ENCODE data around the gene DGKK.

DGKK gene

GRCh38 chrX:50431623-50432022, 39.0 kb downstream of the DGKK start:
- H4K20me1 ChIP-seq (ENCODE audit: insufficient read depth, low read length), result no peaks in the 10 kb centered on the region
- TF ChIP-seq, protein P1, sequence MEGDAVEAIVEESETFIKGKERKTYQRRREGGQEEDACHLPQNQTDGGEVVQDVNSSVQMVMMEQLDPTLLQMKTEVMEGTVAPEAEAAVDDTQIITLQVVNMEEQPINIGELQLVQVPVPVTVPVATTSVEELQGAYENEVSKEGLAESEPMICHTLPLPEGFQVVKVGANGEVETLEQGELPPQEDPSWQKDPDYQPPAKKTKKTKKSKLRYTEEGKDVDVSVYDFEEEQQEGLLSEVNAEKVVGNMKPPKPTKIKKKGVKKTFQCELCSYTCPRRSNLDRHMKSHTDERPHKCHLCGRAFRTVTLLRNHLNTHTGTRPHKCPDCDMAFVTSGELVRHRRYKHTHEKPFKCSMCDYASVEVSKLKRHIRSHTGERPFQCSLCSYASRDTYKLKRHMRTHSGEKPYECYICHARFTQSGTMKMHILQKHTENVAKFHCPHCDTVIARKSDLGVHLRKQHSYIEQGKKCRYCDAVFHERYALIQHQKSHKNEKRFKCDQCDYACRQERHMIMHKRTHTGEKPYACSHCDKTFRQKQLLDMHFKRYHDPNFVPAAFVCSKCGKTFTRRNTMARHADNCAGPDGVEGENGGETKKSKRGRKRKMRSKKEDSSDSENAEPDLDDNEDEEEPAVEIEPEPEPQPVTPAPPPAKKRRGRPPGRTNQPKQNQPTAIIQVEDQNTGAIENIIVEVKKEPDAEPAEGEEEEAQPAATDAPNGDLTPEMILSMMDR (IDR thresholded peaks at IDR 0.05; ENCODE audit: borderline replicate concordance, extremely low read depth, low read length, poor library complexity, severe bottlenecking), result no peak
- no peak for TF ChIP-seq EZH2 (IDR thresholded peaks at IDR 0.05; ENCODE audit: borderline replicate concordance, low read depth, low read length, severe bottlenecking)
- no peaks in the 10 kb centered on the region for H3K27me3 ChIP-seq (ENCODE audit: insufficient read depth, low read length, poor library complexity)
- no peaks in the 10 kb centered on the region for H3K4me1 ChIP-seq (ENCODE audit: insufficient read depth, low read length)
- no peaks in the 10 kb centered on the region for H3K79me2 ChIP-seq (ENCODE audit: insufficient read depth, low read length)
- no peak overlapping the region for H3K9ac ChIP-seq (ENCODE audit: low read depth, low read length)
- H2AFZ ChIP-seq (ENCODE audit: low read depth, low read length), result no peak overlapping the region
- no peak overlapping the region for H3K4me2 ChIP-seq (ENCODE audit: insufficient read depth, low read length)
- ATAC-seq (ENCODE audit: insufficient read depth, low read depth) (no peak), DNase-seq (no peak)
- H3K27ac ChIP-seq (ENCODE audit: low read length), result no peak overlapping the region
- no peak overlapping the region for H3K4me3 ChIP-seq (ENCODE audit: low read depth in 1 of 2, low read length in 2 of 2)
- no peaks in the 10 kb centered on the region for H3K9me3 ChIP-seq (ENCODE audit: insufficient read depth, low read length, severe bottlenecking)
- H3K36me3 ChIP-seq (ENCODE audit: insufficient read depth, low read length), result no peaks in the 10 kb centered on the region

DNA sequence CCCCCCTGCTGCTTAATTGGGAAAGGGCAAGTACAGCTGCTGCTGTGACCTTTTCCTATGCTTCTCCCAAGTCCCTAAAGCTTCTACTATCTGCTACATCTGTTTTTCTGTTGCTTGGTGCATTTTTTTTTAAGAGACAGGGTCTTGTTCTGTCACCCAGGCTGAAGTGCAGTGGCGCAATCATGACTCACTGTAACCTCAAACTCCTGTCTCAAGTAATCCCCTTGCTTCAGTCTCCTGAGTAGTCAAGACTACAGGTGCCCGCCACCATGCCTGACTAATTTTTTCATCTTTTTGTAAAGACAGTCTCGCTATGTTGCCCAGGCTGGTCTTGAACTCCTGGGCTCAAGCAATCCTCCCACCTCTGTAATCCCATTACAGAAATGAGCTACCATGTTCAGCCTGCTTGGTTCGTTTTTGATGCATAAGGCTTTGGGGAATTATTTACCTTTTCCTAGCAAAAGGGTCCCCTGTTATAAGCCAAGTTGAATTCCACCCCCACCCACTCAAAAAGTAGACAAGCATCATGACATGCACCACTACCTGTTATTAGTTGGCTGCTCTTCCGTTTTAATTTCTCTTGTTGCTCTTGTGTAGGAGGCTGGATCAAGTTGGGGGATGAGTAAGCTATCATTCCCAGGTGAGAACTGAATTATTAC, 39.6 kb downstream of the DGKK start:
- no peak overlapping the region for H3K4me2 ChIP-seq (ENCODE audit: insufficient read depth, low read length)
- no peak for ATAC-seq (ENCODE audit: insufficient read depth, low read depth)
- no peak overlapping the region for H2AFZ ChIP-seq (ENCODE audit: low read depth, low read length)
- no peak overlapping the region for H3K4me3 ChIP-seq (ENCODE audit: low read depth in 1 of 2, low read length in 2 of 2)
- H3K4me1 ChIP-seq (ENCODE audit: insufficient read depth, low read length), result no peaks in the 10 kb centered on the region
- no peaks in the 10 kb centered on the region for H4K20me1 ChIP-seq (ENCODE audit: insufficient read depth, low read length)
- TF ChIP-seq, protein P1 (IDR thresholded peaks at IDR 0.05; ENCODE audit: borderline replicate concordance, extremely low read depth, low read length, poor library complexity, severe bottlenecking), result no peak
- no peaks in the 10 kb centered on the region for H3K9me3 ChIP-seq (ENCODE audit: insufficient read depth, low read length, severe bottlenecking)
- H3K9ac ChIP-seq (ENCODE audit: low read depth, low read length), result no peak overlapping the region
- no peaks in the 10 kb centered on the region for H3K79me2 ChIP-seq (ENCODE audit: insufficient read depth, low read length)
- DNase-seq, result no peak
- H3K27me3 ChIP-seq (ENCODE audit: insufficient read depth, low read length, poor library complexity), result no peaks in the 10 kb centered on the region
- no peaks in the 10 kb centered on the region for H3K36me3 ChIP-seq (ENCODE audit: insufficient read depth, low read length)
- no peak overlapping the region for H3K27ac ChIP-seq (ENCODE audit: low read length)

GRCh38 chrX:50428174-50428573, 42.5 kb downstream of the DGKK start:
- H3K79me2 ChIP-seq (ENCODE audit: insufficient read depth, low read length), result no peaks in the 10 kb centered on the region
- TF ChIP-seq EZH2 (IDR thresholded peaks at IDR 0.05; ENCODE audit: borderline replicate concordance, low read depth, low read length, severe bottlenecking), result no peak
- DNase-seq (no peak), ATAC-seq (ENCODE audit: insufficient read depth, low read depth) (no peak)
- H2AFZ ChIP-seq (ENCODE audit: low read depth, low read length), result no peak overlapping the region
- no peak overlapping the region for H3K27ac ChIP-seq (ENCODE audit: low read length)
- H3K4me2 ChIP-seq (ENCODE audit: insufficient read depth, low read length), result no peak overlapping the region
- no peaks in the 10 kb centered on the region for H3K9me3 ChIP-seq (ENCODE audit: insufficient read depth, low read length, severe bottlenecking)
- H3K36me3 ChIP-seq (ENCODE audit: insufficient read depth, low read length), result no peaks in the 10 kb centered on the region
- H3K9ac ChIP-seq (ENCODE audit: low read depth, low read length), result no peak overlapping the region
- no peaks in the 10 kb centered on the region for H3K4me1 ChIP-seq (ENCODE audit: insufficient read depth, low read length)
- H3K27me3 ChIP-seq (ENCODE audit: insufficient read depth, low read length, poor library complexity), result no peaks in the 10 kb centered on the region
- no peaks in the 10 kb centered on the region for H4K20me1 ChIP-seq (ENCODE audit: insufficient read depth, low read length)
- no peak overlapping the region for H3K4me3 ChIP-seq (ENCODE audit: low read depth in 1 of 2, low read length in 2 of 2)

DNA sequence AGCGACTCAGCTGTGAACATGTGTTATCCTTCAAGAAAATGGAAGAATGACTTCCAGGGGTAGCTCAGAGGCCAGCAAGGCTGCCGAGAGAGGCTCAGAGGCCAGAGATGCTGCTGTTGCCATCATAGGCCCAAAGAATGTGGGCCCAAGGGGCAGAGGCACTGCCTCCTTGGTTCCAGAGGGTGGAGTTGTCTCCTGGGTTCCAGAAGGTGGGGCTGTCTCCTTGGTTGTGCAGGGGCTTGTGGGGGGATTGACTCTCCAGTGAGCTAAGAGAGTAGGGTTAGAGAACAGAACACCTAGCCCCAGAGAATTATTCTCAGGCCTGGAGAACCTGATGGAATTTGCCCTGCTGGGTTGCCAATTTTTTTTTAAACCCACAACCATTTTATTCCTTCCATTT, 62.6 kb downstream of the DGKK start:
- no peaks in the 10 kb centered on the region for H3K36me3 ChIP-seq (ENCODE audit: insufficient read depth, low read length)
- no peaks in the 10 kb centered on the region for H3K9me3 ChIP-seq (ENCODE audit: insufficient read depth, low read length, severe bottlenecking)
- no peaks in the 10 kb centered on the region for H3K27me3 ChIP-seq (ENCODE audit: insufficient read depth, low read length, poor library complexity)

More for the DNA sequence above, 62.6 kb downstream of the DGKK start:
- DNase-seq, result no peak
- Histone ChIP-seq H3K4me2 (ENCODE audit: insufficient read depth, low read length) (no peak overlapping the region), H3K9ac (ENCODE audit: low read depth, low read length) (no peak overlapping the region), H3K79me2 (ENCODE audit: insufficient read depth, low read length) (no peaks in the 10 kb centered on the region), H4K20me1 (ENCODE audit: insufficient read depth, low read length) (no peaks in the 10 kb centered on the region), H2AFZ (ENCODE audit: low read depth, low read length) (no peak overlapping the region), H3K27ac (ENCODE audit: low read length) (no peak overlapping the region), H3K4me3 (ENCODE audit: low read depth in 1 of 2, low read length in 2 of 2) (no peak overlapping the region), H3K4me1 (ENCODE audit: insufficient read depth, low read length) (no peaks in the 10 kb centered on the region)
- TF ChIP-seq, protein P1 (IDR thresholded peaks at IDR 0.05; ENCODE audit: borderline replicate concordance, extremely low read depth, low read length, poor library complexity, severe bottlenecking), result no peak
- TF ChIP-seq EZH2 (IDR thresholded peaks at IDR 0.05; ENCODE audit: borderline replicate concordance, low read depth, low read length, severe bottlenecking), result no peak
- ATAC-seq (ENCODE audit: insufficient read depth, low read depth), result no peak

Data from DND-41 (cell line).